C1 segment of cervical spinal cord (tissue), 14 donors: Measurements from ENCODE around the gene SGPP1.
"Not testable (repeated sequence)": the region's sequence is repeated elsewhere in the genome, so short reads cannot be mapped to it uniquely, and the experiment has no call there.

ENCODE experiments used
- DNase-seq, 14 donors: peaks; one replicate each; lab custom pipeline; 2025; lab: John Stamatoyannopoulos, UW

The SGPP1 gene

GRCh38 chr14:63641473-63642228, 86.2 kb downstream of the SGPP1 start, which contains the start of gene WDR89:
TSS of gene WDR89 (minus strand) at chr14:63641871. CDS start at chr14:63599942, 41,929 bp downstream.
- peak; percentile 71 to 99 (median 96) for DNase-seq

- DNase-seq = no peak
Observed at GRCh38 chr14:63638493-63638892, 89.4 kb downstream of the SGPP1 start.

DNA sequence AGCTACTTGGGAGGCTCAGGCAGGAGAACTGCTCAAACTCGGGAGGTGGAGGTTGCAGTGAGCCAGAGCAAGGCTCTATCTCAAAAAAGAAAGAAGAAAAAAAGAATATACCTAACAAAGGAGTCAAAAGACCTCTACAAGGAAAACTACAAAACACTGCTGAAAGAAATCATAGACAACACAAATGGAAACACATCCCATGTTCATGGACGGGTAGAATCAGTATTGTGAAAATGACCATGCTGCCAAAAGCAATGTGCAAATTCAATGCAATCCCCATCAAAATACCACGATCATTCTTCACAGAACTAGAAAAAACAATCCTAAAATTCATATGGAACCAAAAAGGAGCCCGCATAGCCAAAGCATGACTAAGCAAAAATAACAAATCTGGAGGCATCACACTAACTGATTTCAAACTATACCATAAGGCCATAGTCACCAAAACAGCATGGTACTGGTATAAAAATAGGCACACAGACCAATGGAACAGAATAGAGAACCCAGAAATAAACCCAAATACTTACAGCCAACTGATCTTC, 91.7 kb downstream of the SGPP1 start:
- DNase-seq = not testable (repeated sequence)
